Gastroesophageal sphincter (tissue), 3 donors: ENCODE measurements around the gene PARM1.

Experiments used
- EP300 ChIP-seq: sonication (generic); formaldehyde crosslinking; IDR thresholded peaks from one replicate; pipeline ENCODE4 v1.6.1; 2017; ENCODE audit warnings: antibody characterized with exemption, mild to moderate bottlenecking
- POLR2A ChIP-seq, 2 donors: fragments of 450-650 bp; IDR thresholded peaks; one replicate each; pipeline ENCODE4 v1.6.1; 2017; ENCODE audit warnings: antibody characterized with exemption in 2 of 2, mild to moderate bottlenecking in 2 of 2, moderate library complexity in 1 of 2
- POLR2AphosphoS5 ChIP-seq: sonication (generic); formaldehyde crosslinking; IDR thresholded peaks from one replicate; pipeline ENCODE4 v1.6.1; 2017; ENCODE audit warnings: antibody characterized with exemption
- TF ChIP-seq, protein P1 (sequence below), 4 experiments: fragments of 200-600 bp in 2 of 4; fragments of 450-650 bp in 2 of 4; sonication (generic) in 1 of 4; IDR thresholded peaks; one replicate each; pipeline ENCODE4 v1.5.1; 2017 to 2019; ENCODE audit warnings: antibody characterized with exemption in 4 of 4, mild to moderate bottlenecking in 2 of 4, moderate library complexity in 2 of 4

DNA sequence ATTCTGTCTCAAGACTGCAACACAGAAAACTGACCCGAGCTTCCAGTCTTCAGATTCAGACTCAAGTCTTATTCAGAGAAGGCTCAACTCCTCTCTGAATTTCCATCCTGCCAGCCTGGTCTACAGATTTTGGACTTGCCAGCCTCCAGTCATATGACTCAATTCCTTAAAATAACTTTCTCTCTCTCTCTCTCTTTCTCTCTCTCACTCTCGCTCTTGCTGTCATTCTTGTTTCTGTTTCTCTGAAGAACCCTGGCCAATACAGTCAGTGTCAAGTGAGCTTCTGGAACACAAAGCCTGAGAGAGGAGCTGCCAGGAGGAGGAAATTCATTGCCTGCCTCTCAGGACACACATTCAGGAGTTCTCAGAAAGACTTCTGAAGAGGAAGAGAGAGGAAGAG is 154.9 kb downstream of the PARM1 start:
- TF ChIP-seq, protein P1, sequence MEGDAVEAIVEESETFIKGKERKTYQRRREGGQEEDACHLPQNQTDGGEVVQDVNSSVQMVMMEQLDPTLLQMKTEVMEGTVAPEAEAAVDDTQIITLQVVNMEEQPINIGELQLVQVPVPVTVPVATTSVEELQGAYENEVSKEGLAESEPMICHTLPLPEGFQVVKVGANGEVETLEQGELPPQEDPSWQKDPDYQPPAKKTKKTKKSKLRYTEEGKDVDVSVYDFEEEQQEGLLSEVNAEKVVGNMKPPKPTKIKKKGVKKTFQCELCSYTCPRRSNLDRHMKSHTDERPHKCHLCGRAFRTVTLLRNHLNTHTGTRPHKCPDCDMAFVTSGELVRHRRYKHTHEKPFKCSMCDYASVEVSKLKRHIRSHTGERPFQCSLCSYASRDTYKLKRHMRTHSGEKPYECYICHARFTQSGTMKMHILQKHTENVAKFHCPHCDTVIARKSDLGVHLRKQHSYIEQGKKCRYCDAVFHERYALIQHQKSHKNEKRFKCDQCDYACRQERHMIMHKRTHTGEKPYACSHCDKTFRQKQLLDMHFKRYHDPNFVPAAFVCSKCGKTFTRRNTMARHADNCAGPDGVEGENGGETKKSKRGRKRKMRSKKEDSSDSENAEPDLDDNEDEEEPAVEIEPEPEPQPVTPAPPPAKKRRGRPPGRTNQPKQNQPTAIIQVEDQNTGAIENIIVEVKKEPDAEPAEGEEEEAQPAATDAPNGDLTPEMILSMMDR (IDR thresholded peaks at IDR 0.05) = no peak
- no peak for TF ChIP-seq POLR2A (IDR thresholded peaks at IDR 0.05)
- no peak for TF ChIP-seq POLR2AphosphoS5
- TF ChIP-seq EP300 = no peak
